HG03139 (cell line): Measurements from ENCODE around the gene ABHD12.

Experiments
- ATAC-seq: cut with Tn5 transposase; IDR thresholded peaks from one replicate; pipeline ENCODE4 v1.9.1; 2021; ENCODE audit not compliant: unreplicated experiment

Gene ABHD12

GRCh38 chr20:25293507-25293906 lies 97.1 kb downstream of the ABHD12 start:
- ATAC-seq, result no peak

DNA sequence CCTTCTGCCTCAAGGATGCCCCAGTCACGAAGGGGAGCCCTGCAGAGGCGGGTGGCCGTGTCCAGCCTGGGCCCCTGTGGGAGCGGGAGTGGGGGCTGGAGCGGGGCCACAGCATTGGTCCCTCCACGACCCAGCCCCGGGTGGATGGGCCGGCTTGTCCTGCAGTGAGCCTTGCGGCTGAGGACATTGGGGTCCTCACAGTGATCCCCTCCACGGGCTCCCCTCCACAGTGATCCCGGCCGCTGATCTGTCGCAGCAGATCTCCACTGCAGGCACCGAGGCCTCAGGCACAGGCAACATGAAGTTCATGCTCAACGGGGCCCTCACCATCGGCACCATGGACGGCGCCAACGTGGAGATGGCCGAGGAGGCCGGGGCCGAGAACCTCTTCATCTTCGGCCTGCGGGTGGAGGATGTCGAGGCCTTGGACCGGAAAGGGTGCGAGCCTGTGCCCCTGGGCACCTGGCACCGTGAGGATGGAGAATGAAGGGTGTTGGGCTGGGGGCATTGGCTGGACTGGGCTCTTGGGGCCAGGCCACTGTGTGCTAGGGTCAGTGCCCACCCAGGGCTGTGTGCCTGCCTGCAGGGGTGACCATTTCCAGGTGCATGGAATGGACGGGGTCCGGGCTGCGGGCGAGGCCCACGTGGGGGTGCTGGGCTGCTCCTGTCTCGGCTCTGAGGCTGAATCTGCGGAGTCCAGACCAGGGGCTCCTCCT lies 98.3 kb downstream of the ABHD12 start:
- ATAC-seq, result no peak

DNA sequence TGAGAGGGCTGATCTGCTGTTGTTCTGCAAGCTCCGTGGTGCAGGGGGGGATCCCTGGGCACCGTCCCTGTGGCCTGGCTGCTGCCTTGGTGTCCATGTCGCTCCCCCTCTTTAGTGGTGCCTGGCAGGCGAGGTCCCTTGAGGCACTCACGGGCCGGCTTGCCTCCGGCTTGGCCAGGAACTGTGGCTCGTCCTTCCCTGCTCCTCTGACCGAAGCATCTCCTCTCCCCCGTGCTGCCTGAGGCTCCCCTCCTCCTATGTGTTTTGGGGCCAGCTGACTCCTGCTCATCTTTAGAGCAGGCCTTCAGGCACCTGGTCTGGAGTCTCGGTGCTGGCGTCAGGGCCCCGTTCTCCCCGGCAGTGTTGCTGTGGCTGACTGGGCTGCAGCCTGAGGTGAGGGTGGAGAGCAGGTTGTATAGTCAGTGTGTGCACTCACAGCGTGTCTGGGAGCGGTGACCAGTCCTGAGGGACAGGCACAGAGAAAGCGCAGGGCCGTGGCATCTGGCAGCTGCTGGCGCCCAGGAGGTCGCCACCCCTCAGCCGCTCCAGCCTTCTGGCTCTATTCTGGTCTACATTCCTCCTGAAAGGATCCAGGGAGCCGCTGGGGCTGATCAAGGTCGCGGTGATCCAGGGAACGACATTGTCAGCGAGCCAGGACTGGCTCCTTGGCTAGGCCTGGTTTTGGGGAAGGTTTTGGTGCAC lies 99.1 kb downstream of the ABHD12 start:
- ATAC-seq, result no peak

- no peak for ATAC-seq
Observed at GRCh38 chr20:25290646-25291431, 99.8 kb downstream of the ABHD12 start.

- ATAC-seq, result no peak
Observed at GRCh38 chr20:25289886-25290597, 100.6 kb downstream of the ABHD12 start.

GRCh38 chr20:25288291-25289181 lies 102.1 kb downstream of the ABHD12 start:
- ATAC-seq, result peak; percentile 84

GRCh38 chr20:25287631-25288290 lies 102.9 kb downstream of the ABHD12 start:
- no peak for ATAC-seq

- no peak for ATAC-seq
Observed at GRCh38 chr20:25286917-25287316, 103.7 kb downstream of the ABHD12 start.

- ATAC-seq, result no peak
Observed at GRCh38 chr20:25285856-25286798, 104.5 kb downstream of the ABHD12 start.

GRCh38 chr20:25285091-25285647 lies 105.5 kb downstream of the ABHD12 start:
- no peak for ATAC-seq

- ATAC-seq, result no peak
Observed at GRCh38 chr20:25284131-25284601, 106.5 kb downstream of the ABHD12 start.

GRCh38 chr20:25283221-25283951 lies 107.2 kb downstream of the ABHD12 start:
- ATAC-seq, result no peak

GRCh38 chr20:25282796-25283195 lies 107.8 kb downstream of the ABHD12 start:
- ATAC-seq, result no peak

DNA sequence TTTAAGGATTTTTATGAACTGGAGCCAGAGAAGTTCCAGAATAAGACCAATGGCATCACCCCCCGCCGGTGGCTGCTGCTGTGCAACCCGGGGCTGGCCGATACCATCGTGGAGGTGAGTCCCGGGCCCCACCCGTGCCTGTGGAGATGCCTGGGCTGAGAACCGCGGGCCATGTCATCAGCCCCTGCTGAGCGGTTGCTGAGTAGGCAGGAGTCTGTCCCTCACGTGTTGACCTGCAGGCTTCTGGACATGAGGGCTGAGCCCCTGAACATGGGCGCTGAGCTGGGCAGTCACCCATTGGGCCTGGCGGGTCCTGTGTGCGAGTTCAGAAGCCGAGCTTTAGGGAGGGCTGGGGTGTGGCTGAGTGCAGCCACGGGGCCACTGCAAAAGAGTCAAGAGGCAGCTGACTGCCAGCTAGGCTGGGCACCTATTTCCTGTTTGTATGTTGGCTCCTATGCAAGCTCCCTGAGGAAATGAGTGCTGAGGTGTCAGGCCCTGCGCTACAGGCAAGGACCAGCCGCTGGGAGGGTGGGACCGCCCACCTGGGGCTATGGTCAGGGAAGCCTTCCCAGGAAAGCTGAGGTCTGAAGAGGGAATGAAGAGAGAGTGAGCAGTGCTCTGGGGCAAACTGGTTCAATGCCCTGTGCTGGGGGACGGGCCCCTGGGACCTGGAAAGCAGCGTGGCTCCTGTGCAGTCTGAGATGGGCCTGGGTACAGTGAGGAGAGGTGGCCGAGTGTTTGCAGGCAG lies 108.4 kb downstream of the ABHD12 start:
- ATAC-seq, result no peak

- ATAC-seq, result peak; percentile 64
Observed at GRCh38 chr20:25281541-25281991, 109.1 kb downstream of the ABHD12 start.
